ENCODE results near the gene TIMM50. TPM values are rescaled to one million over a fixed set of nuclear protein-coding genes. Genes with fewer than 3 reads are reported as not detected.

Gene TIMM50
- total RNA-seq, 1 experiment from 2014 or later, result 218 TPM

DNA sequence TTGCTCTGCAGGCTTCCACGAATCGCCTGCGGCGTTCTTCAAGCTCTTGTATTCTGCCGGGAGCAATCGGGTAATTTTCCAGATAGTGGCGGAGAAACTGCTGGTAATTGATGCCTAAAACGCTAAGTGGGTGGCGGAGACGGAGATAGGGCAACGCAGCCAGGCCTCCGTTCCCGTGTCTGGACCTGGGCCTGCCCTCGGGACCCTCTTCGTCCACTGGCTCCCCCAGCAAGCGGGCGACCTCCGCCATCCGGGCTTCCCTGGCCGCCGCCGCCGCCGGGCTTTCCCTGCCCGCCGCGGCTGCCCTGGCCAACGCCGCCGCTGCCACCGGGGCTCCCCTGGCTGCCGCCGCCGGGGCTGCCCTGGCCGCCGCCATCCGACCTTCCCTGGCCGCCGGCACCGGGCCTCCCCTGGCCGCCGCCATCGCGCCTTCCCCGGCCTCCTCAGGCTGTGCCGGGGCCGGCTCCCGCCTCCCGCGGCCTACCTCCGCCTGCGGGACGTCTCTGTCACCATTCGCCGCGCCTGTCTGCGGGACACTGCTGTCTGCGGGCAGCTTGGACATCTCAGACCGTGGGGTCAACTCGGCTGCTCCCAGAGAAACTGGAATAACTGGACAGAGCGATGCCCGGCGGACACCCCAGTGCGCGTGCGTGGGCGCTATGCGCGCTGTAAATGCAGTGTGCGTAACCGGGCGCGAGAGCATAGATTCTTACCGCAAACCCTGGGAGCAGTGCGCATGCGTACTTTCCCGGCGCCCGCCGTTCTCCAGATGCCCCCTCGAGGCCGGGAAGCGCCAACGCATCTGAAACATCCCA, 59.1 kb downstream of the TIMM50 start, which contains the start of gene EID2:
Gene EID2, minus strand, starts transcription at position 644 of the 815 bp plus-strand sequence. Its CDS starts 82 bp downstream, at position 562.
- Histone ChIP-seq H3K9me3 (no peaks in the 10 kb centered on the region), H3K36me3 (peaks cover 3% of the 10 kb centered on the region; the same call in 1 of the 2 replicates), H3K27me3 (peaks cover 1% of the 10 kb centered on the region; the same call in 1 of the 2 replicates), H3K4me3 (peak within 1 kb of the TSS; percentile 100)
- DNase-seq, result peak; percentile 94

GRCh38 chr19:39540333-39540673, 59.7 kb downstream of the TIMM50 start:
- Histone ChIP-seq H3K4me3 (peak overlapping the region; percentile 100), H3K36me3 (peaks cover 3% of the 10 kb centered on the region; the same call in 1 of the 2 replicates), H3K27me3 (peaks cover 3% of the 10 kb centered on the region; the same call in 1 of the 2 replicates), H3K9me3 (no peaks in the 10 kb centered on the region)
- DNase-seq, result no peak

Other genes with a start within 250 kb of the TIMM50 start
- not detected in 2 replicates for gene IFNL3, start 235.8 kb upstream of the TIMM50 start, total RNA-seq (2014; rRNA removed; shearing (Covaris generic); ENCODE audit: low replicate concordance)
- not detected in 2 replicates for gene IFNL4, start 232.0 kb upstream of the TIMM50 start, total RNA-seq (2014; rRNA removed; shearing (Covaris generic); ENCODE audit: low replicate concordance)
- not detected in 2 replicates for gene IFNL2, start 212.4 kb upstream of the TIMM50 start, total RNA-seq (2014; rRNA removed; shearing (Covaris generic); ENCODE audit: low replicate concordance)
- gene IFNL1, start 184.4 kb upstream of the TIMM50 start, total RNA-seq (2014; rRNA removed; shearing (Covaris generic); ENCODE audit: low replicate concordance), result not detected in 2 replicates
- 0.07 and 0.23 TPM in 2 replicates for gene LRFN1, start 160.0 kb upstream of the TIMM50 start, total RNA-seq (2014; rRNA removed; shearing (Covaris generic); ENCODE audit: low replicate concordance)
- gene GMFG, start 144.8 kb upstream of the TIMM50 start, total RNA-seq (2014; rRNA removed; shearing (Covaris generic); ENCODE audit: low replicate concordance), result not detected in 2 replicates
- gene SAMD4B, start 138.4 kb upstream of the TIMM50 start, total RNA-seq (2014; rRNA removed; shearing (Covaris generic); ENCODE audit: low replicate concordance), result 27.5 and 37.0 TPM in 2 replicates
- gene PAF1, start 89.7 kb upstream of the TIMM50 start, total RNA-seq (2014; rRNA removed; shearing (Covaris generic); ENCODE audit: low replicate concordance), result 62.0 and 62.4 TPM in 2 replicates
- gene MED29, start 89.5 kb upstream of the TIMM50 start, total RNA-seq (2014; rRNA removed; shearing (Covaris generic); ENCODE audit: low replicate concordance), result 18.1 and 26.5 TPM in 2 replicates
- gene ZFP36, start 74.0 kb upstream of the TIMM50 start, total RNA-seq (2014; rRNA removed; shearing (Covaris generic); ENCODE audit: low replicate concordance), result 0.66 and 1.4 TPM in 2 replicates
- 3.0 and 12.4 TPM in 2 replicates for gene PLEKHG2, start 68.2 kb upstream of the TIMM50 start, total RNA-seq (2014; rRNA removed; shearing (Covaris generic); ENCODE audit: low replicate concordance)
- 95.9 and 97.8 TPM in 2 replicates for gene RPS16, start 44.9 kb upstream of the TIMM50 start, total RNA-seq (2014; rRNA removed; shearing (Covaris generic); ENCODE audit: low replicate concordance)
- gene SUPT5H, start 35.3 kb upstream of the TIMM50 start, total RNA-seq (2014; rRNA removed; shearing (Covaris generic); ENCODE audit: low replicate concordance), result 55.9 and 102 TPM in 2 replicates
- gene DLL3, start 18.1 kb downstream of the TIMM50 start, total RNA-seq (2014; rRNA removed; shearing (Covaris generic); ENCODE audit: low replicate concordance), result 1.7 and 5.6 TPM in 2 replicates
- gene SELENOV, start 34.3 kb downstream of the TIMM50 start, total RNA-seq (2014; rRNA removed; shearing (Covaris generic); ENCODE audit: low replicate concordance), result not detected in 2 replicates
- 4.0 and 5.5 TPM in 2 replicates for gene EID2B, start 52.0 kb downstream of the TIMM50 start, total RNA-seq (2014; rRNA removed; shearing (Covaris generic); ENCODE audit: low replicate concordance)
- 15.3 and 17.5 TPM in 2 replicates for gene EID2, start 59.3 kb downstream of the TIMM50 start, total RNA-seq (2014; rRNA removed; shearing (Covaris generic); ENCODE audit: low replicate concordance)
- not detected in 2 replicates for gene LGALS13, start 121.7 kb downstream of the TIMM50 start, total RNA-seq (2014; rRNA removed; shearing (Covaris generic); ENCODE audit: low replicate concordance)
- not detected in 2 replicates for gene LGALS16, start 175.1 kb downstream of the TIMM50 start, total RNA-seq (2014; rRNA removed; shearing (Covaris generic); ENCODE audit: low replicate concordance)
- not detected in 2 replicates for gene LGALS14, start 223.6 kb downstream of the TIMM50 start, total RNA-seq (2014; rRNA removed; shearing (Covaris generic); ENCODE audit: low replicate concordance)

All from MG63 (cell line).